ENCODE data around the gene SDF2L1.

DNA sequence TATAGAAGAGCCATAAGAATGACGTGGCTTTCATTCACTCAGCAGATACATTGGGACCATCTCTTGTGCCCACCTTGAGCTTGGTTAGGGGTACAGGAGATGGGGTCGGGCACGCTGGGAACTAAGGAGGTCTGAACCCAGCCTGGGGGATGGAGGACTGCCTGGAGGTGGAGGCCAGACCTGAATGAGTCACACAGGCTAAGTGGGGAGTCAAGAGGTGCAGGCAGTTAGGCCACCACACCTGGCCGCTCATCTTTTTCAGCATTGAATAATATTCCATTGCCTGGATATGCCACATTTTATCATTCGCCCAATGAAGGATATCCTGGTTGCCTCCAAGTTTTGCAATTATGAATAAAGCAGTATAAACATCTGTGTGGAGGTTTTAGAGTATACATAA, 19.9 kb downstream of the SDF2L1 start:
- TF ChIP-seq, protein P1, sequence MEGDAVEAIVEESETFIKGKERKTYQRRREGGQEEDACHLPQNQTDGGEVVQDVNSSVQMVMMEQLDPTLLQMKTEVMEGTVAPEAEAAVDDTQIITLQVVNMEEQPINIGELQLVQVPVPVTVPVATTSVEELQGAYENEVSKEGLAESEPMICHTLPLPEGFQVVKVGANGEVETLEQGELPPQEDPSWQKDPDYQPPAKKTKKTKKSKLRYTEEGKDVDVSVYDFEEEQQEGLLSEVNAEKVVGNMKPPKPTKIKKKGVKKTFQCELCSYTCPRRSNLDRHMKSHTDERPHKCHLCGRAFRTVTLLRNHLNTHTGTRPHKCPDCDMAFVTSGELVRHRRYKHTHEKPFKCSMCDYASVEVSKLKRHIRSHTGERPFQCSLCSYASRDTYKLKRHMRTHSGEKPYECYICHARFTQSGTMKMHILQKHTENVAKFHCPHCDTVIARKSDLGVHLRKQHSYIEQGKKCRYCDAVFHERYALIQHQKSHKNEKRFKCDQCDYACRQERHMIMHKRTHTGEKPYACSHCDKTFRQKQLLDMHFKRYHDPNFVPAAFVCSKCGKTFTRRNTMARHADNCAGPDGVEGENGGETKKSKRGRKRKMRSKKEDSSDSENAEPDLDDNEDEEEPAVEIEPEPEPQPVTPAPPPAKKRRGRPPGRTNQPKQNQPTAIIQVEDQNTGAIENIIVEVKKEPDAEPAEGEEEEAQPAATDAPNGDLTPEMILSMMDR (IDR thresholded peaks at IDR 0.05): no peak
- no peak for TF ChIP-seq POLR2A (IDR thresholded peaks at IDR 0.05)
